ENCODE measurements around the gene E4F1. TPM values are rescaled to one million over a fixed set of nuclear protein-coding genes. Genes with fewer than 3 reads are reported as not detected.

E4F1 gene
- polyA plus RNA-seq, result 10 to 100 TPM; 19.9 to 31.0 TPM

GRCh38 chr16:2223221-2223941 lies at the start of gene E4F1:
E4F1 (plus strand) TSS chr16:2223591; CDS start chr16:2223614, 23 bp downstream.
- WGBS, 2 donors, result 0% methylated on average over 62 to 82 of the region's 82 CpGs
- peak within 1 kb of the TSS; percentile 92 for H3K27ac ChIP-seq (ENCODE audit: low read depth in 2 of 2, low read length in 1 of 2)

DNA sequence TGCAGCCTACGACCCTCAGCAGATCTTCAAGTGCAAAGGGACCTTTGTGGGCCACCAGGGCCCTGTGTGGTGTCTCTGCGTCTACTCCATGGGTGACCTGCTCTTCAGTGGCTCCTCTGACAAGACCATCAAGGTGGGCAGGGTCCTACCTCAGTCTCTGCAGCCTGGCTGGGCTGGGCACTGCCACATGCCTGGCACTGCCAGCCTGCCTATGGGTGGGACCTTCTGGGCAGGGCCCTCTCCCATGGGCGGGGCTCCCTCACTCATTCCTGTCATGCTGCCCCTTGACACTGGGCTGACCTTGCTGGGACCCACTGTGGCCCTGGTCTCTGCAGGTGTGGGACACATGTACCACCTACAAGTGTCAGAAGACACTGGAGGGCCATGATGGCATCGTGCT lies 49.5 kb upstream of the E4F1 start:
- Histone ChIP-seq H3K27ac (ENCODE audit: low read depth in 2 of 2, low read length in 1 of 2) (no peak overlapping the region), H3K27me3 (ENCODE audit: control insufficient read depth in 1 of 2, insufficient read depth in 2 of 2, low read length in 2 of 2) (peaks cover 0 to 2% of the 10 kb centered on the region in 2 donors), H3K36me3 (ENCODE audit: control insufficient read depth in 2 of 2, insufficient read depth in 2 of 2, low read length in 1 of 2) (peaks cover 21 to 70% of the 10 kb centered on the region in 2 donors), H3K4me1 (ENCODE audit: control insufficient read depth in 2 of 2, insufficient read depth in 2 of 2, low read length in 1 of 2) (peaks cover 2 to 13% of the 10 kb centered on the region in 2 donors), H3K4me3 (ENCODE audit: low read depth in 1 of 2, low read length in 2 of 2) (no peak overlapping the region), H3K9me3 (ENCODE audit: control insufficient read depth in 2 of 2, insufficient read depth in 1 of 2, low read depth in 1 of 2, low read length in 1 of 2) (peaks cover 0 to 3% of the 10 kb centered on the region in 2 donors)
- WGBS, 2 donors, result 87 to 96% methylated on average over 4 of the region's 4 CpGs

More at GRCh38 chr16:2223221-2223941, at the start of gene E4F1:
- Histone ChIP-seq H3K4me3 (ENCODE audit: low read depth in 1 of 2, low read length in 2 of 2) (peak within 1 kb of the TSS; percentile 91 to 94), H3K9me3 (ENCODE audit: control insufficient read depth in 2 of 2, insufficient read depth in 1 of 2, low read depth in 1 of 2, low read length in 1 of 2) (no peaks in the 10 kb centered on the region), H3K36me3 (ENCODE audit: control insufficient read depth in 2 of 2, insufficient read depth in 2 of 2, low read length in 1 of 2) (peaks cover under 1 to 8% of the 10 kb centered on the region in 2 donors), H3K4me1 (ENCODE audit: control insufficient read depth in 2 of 2, insufficient read depth in 2 of 2, low read length in 1 of 2) (peaks cover 0 to 10% of the 10 kb centered on the region in 2 donors), H3K27me3 (ENCODE audit: control insufficient read depth in 1 of 2, insufficient read depth in 2 of 2, low read length in 2 of 2) (no peaks in the 10 kb centered on the region)

- Histone ChIP-seq H3K4me1 (ENCODE audit: control insufficient read depth in 2 of 2, insufficient read depth in 2 of 2, low read length in 1 of 2) (peaks cover 2 to 18% of the 10 kb centered on the region in 2 donors), H3K27me3 (ENCODE audit: control insufficient read depth in 1 of 2, insufficient read depth in 2 of 2, low read length in 2 of 2) (peaks cover 0 to 2% of the 10 kb centered on the region in 2 donors), H3K27ac (ENCODE audit: low read depth in 2 of 2, low read length in 1 of 2) (no peak overlapping the region), H3K9me3 (ENCODE audit: control insufficient read depth in 2 of 2, insufficient read depth in 1 of 2, low read depth in 1 of 2, low read length in 1 of 2) (peaks cover 0 to 3% of the 10 kb centered on the region in 2 donors), H3K36me3 (ENCODE audit: control insufficient read depth in 2 of 2, insufficient read depth in 2 of 2, low read length in 1 of 2) (peaks cover 21 to 66% of the 10 kb centered on the region in 2 donors), H3K4me3 (ENCODE audit: low read depth in 1 of 2, low read length in 2 of 2) (no peak overlapping the region)
- WGBS, 2 donors, result 82 to 90% methylated on average over 21 of the region's 21 CpGs
Observed at GRCh38 chr16:2174396-2175131, 48.8 kb upstream of the E4F1 start.

- H3K9me3 ChIP-seq (ENCODE audit: control insufficient read depth in 2 of 2, insufficient read depth in 1 of 2, low read depth in 1 of 2, low read length in 1 of 2), result peaks cover 0 to 3% of the 10 kb centered on the region in 2 donors
- H3K4me1 ChIP-seq (ENCODE audit: control insufficient read depth in 2 of 2, insufficient read depth in 2 of 2, low read length in 1 of 2), result peaks cover 2 to 18% of the 10 kb centered on the region in 2 donors
- peaks cover 21 to 59% of the 10 kb centered on the region in 2 donors for H3K36me3 ChIP-seq (ENCODE audit: control insufficient read depth in 2 of 2, insufficient read depth in 2 of 2, low read length in 1 of 2)
- peaks cover 0 to 2% of the 10 kb centered on the region in 2 donors for H3K27me3 ChIP-seq (ENCODE audit: control insufficient read depth in 1 of 2, insufficient read depth in 2 of 2, low read length in 2 of 2)
- H3K27ac ChIP-seq (ENCODE audit: low read depth in 2 of 2, low read length in 1 of 2), result no peak overlapping the region
- H3K4me3 ChIP-seq (ENCODE audit: low read depth in 1 of 2, low read length in 2 of 2), result no peak overlapping the region
- 87 to 95% methylated on average over 10 of the region's 10 CpGs for WGBS, 2 donors
Observed at GRCh38 chr16:2175454-2175853, 47.9 kb upstream of the E4F1 start.

DNA sequence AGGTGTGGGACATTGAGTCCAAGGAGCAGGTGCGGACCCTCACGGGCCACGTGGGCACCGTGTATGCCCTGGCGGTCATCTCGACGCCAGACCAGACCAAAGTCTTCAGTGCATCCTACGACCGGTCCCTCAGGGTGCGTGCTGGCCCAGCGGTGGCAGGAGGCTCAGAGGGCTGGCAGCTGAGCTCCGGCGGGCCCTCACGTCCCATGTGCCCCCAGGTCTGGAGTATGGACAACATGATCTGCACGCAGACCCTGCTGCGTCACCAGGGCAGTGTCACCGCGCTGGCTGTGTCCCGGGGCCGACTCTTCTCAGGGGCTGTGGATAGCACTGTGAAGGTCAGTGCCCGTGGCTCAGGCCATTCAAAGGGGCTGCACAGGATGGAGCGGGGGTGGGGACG lies 47.3 kb upstream of the E4F1 start:
- peaks cover 21 to 54% of the 10 kb centered on the region in 2 donors for H3K36me3 ChIP-seq (ENCODE audit: control insufficient read depth in 2 of 2, insufficient read depth in 2 of 2, low read length in 1 of 2)
- H3K9me3 ChIP-seq (ENCODE audit: control insufficient read depth in 2 of 2, insufficient read depth in 1 of 2, low read depth in 1 of 2, low read length in 1 of 2), result peaks cover 0 to 3% of the 10 kb centered on the region in 2 donors
- peaks cover 2 to 18% of the 10 kb centered on the region in 2 donors for H3K4me1 ChIP-seq (ENCODE audit: control insufficient read depth in 2 of 2, insufficient read depth in 2 of 2, low read length in 1 of 2)
- peaks cover 0 to 2% of the 10 kb centered on the region in 2 donors for H3K27me3 ChIP-seq (ENCODE audit: control insufficient read depth in 1 of 2, insufficient read depth in 2 of 2, low read length in 2 of 2)
- H3K4me3 ChIP-seq (ENCODE audit: low read depth in 1 of 2, low read length in 2 of 2), result no peak overlapping the region
- H3K27ac ChIP-seq (ENCODE audit: low read depth in 2 of 2, low read length in 1 of 2), result no peak overlapping the region
- 90 to 91% methylated on average over 23 of the region's 23 CpGs for WGBS, 2 donors

DNA sequence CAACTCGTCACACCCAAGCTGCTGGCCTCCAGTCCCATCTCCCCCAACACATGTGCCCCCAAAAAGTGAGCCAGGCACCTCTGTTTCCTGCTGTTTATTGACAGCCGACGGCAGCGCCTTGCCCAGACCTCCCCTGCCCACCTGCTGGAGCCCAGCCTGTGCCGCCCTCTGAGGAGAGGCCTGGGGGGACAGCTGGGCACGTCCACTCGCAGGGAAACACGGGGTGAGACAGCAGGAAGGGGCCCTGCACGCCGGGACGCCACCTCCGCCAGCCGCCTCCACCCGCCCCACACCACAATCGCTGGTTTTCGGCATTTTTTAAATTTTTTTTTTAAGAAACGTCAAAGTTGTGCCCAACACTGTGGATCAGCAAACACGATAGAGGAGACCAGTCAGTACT lies 46.3 kb upstream of the E4F1 start:
- 86 to 93% methylated on average over 18 of the region's 18 CpGs for WGBS, 2 donors
- no peak overlapping the region for H3K27ac ChIP-seq (ENCODE audit: low read depth in 2 of 2, low read length in 1 of 2)
- H3K9me3 ChIP-seq (ENCODE audit: control insufficient read depth in 2 of 2, insufficient read depth in 1 of 2, low read depth in 1 of 2, low read length in 1 of 2), result peaks cover 0 to 5% of the 10 kb centered on the region in 2 donors
- H3K4me1 ChIP-seq (ENCODE audit: control insufficient read depth in 2 of 2, insufficient read depth in 2 of 2, low read length in 1 of 2), result peaks cover 2 to 18% of the 10 kb centered on the region in 2 donors
- no peak overlapping the region for H3K4me3 ChIP-seq (ENCODE audit: low read depth in 1 of 2, low read length in 2 of 2)
- peaks cover 21 to 44% of the 10 kb centered on the region in 2 donors for H3K36me3 ChIP-seq (ENCODE audit: control insufficient read depth in 2 of 2, insufficient read depth in 2 of 2, low read length in 1 of 2)
- H3K27me3 ChIP-seq (ENCODE audit: control insufficient read depth in 1 of 2, insufficient read depth in 2 of 2, low read length in 2 of 2), result peaks cover 0 to 2% of the 10 kb centered on the region in 2 donors

DNA sequence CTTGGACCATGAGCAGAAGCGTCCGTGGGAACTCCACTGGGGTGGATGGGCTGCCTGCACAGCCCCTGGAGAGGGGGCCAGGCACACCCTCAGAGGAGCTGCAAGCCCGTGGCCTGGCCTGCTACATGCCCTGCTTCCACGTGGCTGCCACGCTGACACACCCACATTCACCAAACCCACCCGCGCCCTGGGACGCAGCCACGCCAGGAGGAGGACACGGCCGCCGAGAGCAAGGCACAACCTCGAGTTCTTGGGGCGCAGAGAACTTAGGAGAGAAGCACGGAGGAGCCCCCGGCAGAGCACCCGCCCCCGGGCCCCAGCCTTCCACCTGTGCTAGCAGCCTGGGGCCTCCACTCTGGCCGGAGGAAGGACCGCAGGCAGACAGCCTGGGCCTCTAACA lies 45.8 kb upstream of the E4F1 start:
- no peak overlapping the region for H3K4me3 ChIP-seq (ENCODE audit: low read depth in 1 of 2, low read length in 2 of 2)
- peaks cover 2 to 18% of the 10 kb centered on the region in 2 donors for H3K4me1 ChIP-seq (ENCODE audit: control insufficient read depth in 2 of 2, insufficient read depth in 2 of 2, low read length in 1 of 2)
- H3K27ac ChIP-seq (ENCODE audit: low read depth in 2 of 2, low read length in 1 of 2), result no peak overlapping the region
- H3K9me3 ChIP-seq (ENCODE audit: control insufficient read depth in 2 of 2, insufficient read depth in 1 of 2, low read depth in 1 of 2, low read length in 1 of 2), result peaks cover 0 to 6% of the 10 kb centered on the region in 2 donors
- 91 to 92% methylated on average over 20 of the region's 20 CpGs for WGBS, 2 donors
- peaks cover 0 to 2% of the 10 kb centered on the region in 2 donors for H3K27me3 ChIP-seq (ENCODE audit: control insufficient read depth in 1 of 2, insufficient read depth in 2 of 2, low read length in 2 of 2)
- H3K36me3 ChIP-seq (ENCODE audit: control insufficient read depth in 2 of 2, insufficient read depth in 2 of 2, low read length in 1 of 2), result peaks cover 21 to 44% of the 10 kb centered on the region in 2 donors

- H3K27ac ChIP-seq (ENCODE audit: low read depth in 2 of 2, low read length in 1 of 2), result peak overlapping the region in 1 of 2 donors; percentile 30
- 39 to 45% methylated on average over 65 to 106 of the region's 106 CpGs for WGBS, 2 donors
- H3K27me3 ChIP-seq (ENCODE audit: control insufficient read depth in 1 of 2, insufficient read depth in 2 of 2, low read length in 2 of 2), result peaks cover 0 to 2% of the 10 kb centered on the region in 2 donors
- H3K36me3 ChIP-seq (ENCODE audit: control insufficient read depth in 2 of 2, insufficient read depth in 2 of 2, low read length in 1 of 2), result peaks cover 15 to 38% of the 10 kb centered on the region in 2 donors
- H3K4me1 ChIP-seq (ENCODE audit: control insufficient read depth in 2 of 2, insufficient read depth in 2 of 2, low read length in 1 of 2), result peaks cover 2 to 18% of the 10 kb centered on the region in 2 donors
- peaks cover 0 to 6% of the 10 kb centered on the region in 2 donors for H3K9me3 ChIP-seq (ENCODE audit: control insufficient read depth in 2 of 2, insufficient read depth in 1 of 2, low read depth in 1 of 2, low read length in 1 of 2)
- H3K4me3 ChIP-seq (ENCODE audit: low read depth in 1 of 2, low read length in 2 of 2), result no peak overlapping the region
Observed at GRCh38 chr16:2178321-2179106, 44.9 kb upstream of the E4F1 start.

- H3K4me3 ChIP-seq (ENCODE audit: low read depth in 1 of 2, low read length in 2 of 2), result no peak overlapping the region
- WGBS, 2 donors, result 41 to 48% methylated on average over 37 to 50 of the region's 50 CpGs
- peaks cover 2 to 16% of the 10 kb centered on the region in 2 donors for H3K4me1 ChIP-seq (ENCODE audit: control insufficient read depth in 2 of 2, insufficient read depth in 2 of 2, low read length in 1 of 2)
Observed at GRCh38 chr16:2179107-2179501, 44.3 kb upstream of the E4F1 start.

More at GRCh38 chr16:2179107-2179501, 44.3 kb upstream of the E4F1 start:
- peaks cover 9 to 32% of the 10 kb centered on the region in 2 donors for H3K36me3 ChIP-seq (ENCODE audit: control insufficient read depth in 2 of 2, insufficient read depth in 2 of 2, low read length in 1 of 2)
- peaks cover 0 to 2% of the 10 kb centered on the region in 2 donors for H3K27me3 ChIP-seq (ENCODE audit: control insufficient read depth in 1 of 2, insufficient read depth in 2 of 2, low read length in 2 of 2)
- H3K27ac ChIP-seq (ENCODE audit: low read depth in 2 of 2, low read length in 1 of 2), result peak overlapping the region in 1 of 2 donors; percentile 30
- H3K9me3 ChIP-seq (ENCODE audit: control insufficient read depth in 2 of 2, insufficient read depth in 1 of 2, low read depth in 1 of 2, low read length in 1 of 2), result peaks cover 0 to 6% of the 10 kb centered on the region in 2 donors

All from esophagus (tissue), 2 donors.